Measurements from ENCODE around the gene MOCS1.
A peak's percentile ranks its signal among the peaks of the same experiment; 100 is the strongest.

MOCS1 gene

GRCh38 chr6:39891976-39892375 lies 42.3 kb downstream of the MOCS1 start:
- no peak for TF ChIP-seq CTCF (IDR thresholded peaks at IDR 0.05)
- intact Hi-C loops (cut with DNase I; ENCODE audit: low total_unique reads) = loop anchor here (2.0 kb wide), 1 partner anchor 525 kb away; no protein-coding TSS in a partner anchor
- DNase-seq = no peak
- H3K36me3 ChIP-seq = peaks cover 7 to 17% (median 9%) of the 10 kb centered on the region in 3 donors
- peaks cover 0 to 62% (median 29%) of the 10 kb centered on the region in 4 donors for H3K4me1 ChIP-seq
- H3K27ac ChIP-seq = peak overlapping the region; percentile 58 to 69
- no peaks in the 10 kb centered on the region for H3K27me3 ChIP-seq
- H3K4me3 ChIP-seq = no peak overlapping the region
- no peaks in the 10 kb centered on the region for H3K9me3 ChIP-seq

GRCh38 chr6:39891353-39891752 lies 42.9 kb downstream of the MOCS1 start:
- intact Hi-C loops (cut with DNase I; ENCODE audit: low total_unique reads) = loop anchor here (2.0 kb wide), 1 partner anchor 525 kb away; no protein-coding TSS in a partner anchor

GRCh38 chr6:39889229-39889628 lies 45.0 kb downstream of the MOCS1 start:
- H3K9me3 ChIP-seq = no peaks in the 10 kb centered on the region
- TF ChIP-seq CTCF (IDR thresholded peaks at IDR 0.05) = no peak
- H3K4me1 ChIP-seq = peaks cover 0 to 90% (median 54%) of the 10 kb centered on the region in 4 donors
- no peak overlapping the region for H3K4me3 ChIP-seq
- peak overlapping the region; percentile 41 to 79 for H3K27ac ChIP-seq
- intact Hi-C loops (cut with DNase I; ENCODE audit: low total_unique reads) = loop anchor here (5.0 kb wide), 1 partner anchor 82 kb away; no protein-coding TSS in a partner anchor
- no peaks in the 10 kb centered on the region for H3K27me3 ChIP-seq
- H3K36me3 ChIP-seq = peaks cover 0 to 3% (median 0%) of the 10 kb centered on the region in 3 donors
- no peak for DNase-seq

More at GRCh38 chr6:39891353-39891752, 42.9 kb downstream of the MOCS1 start:
- TF ChIP-seq CTCF (IDR thresholded peaks at IDR 0.05) = no peak
- DNase-seq = peak in 1 of 2 donors; percentile 13
- peaks cover 0 to 68% (median 35%) of the 10 kb centered on the region in 4 donors for H3K4me1 ChIP-seq
- no peaks in the 10 kb centered on the region for H3K27me3 ChIP-seq
- no peaks in the 10 kb centered on the region for H3K9me3 ChIP-seq
- no peak overlapping the region for H3K4me3 ChIP-seq
- H3K36me3 ChIP-seq = peaks cover under 1 to 11% (median 3%) of the 10 kb centered on the region in 3 donors
- H3K27ac ChIP-seq = peak overlapping the region; percentile 58 to 69

GRCh38 chr6:39887692-39888450 lies 46.4 kb downstream of the MOCS1 start:
- Histone ChIP-seq H3K36me3 (peaks cover 0 to 3% (median 0%) of the 10 kb centered on the region in 3 donors), H3K4me3 (peak overlapping the region in 1 of 2 donors; percentile 8)
- intact Hi-C loops (cut with DNase I; ENCODE audit: low total_unique reads) = loop anchor here (5.0 kb wide), 1 partner anchor 81 kb away; no protein-coding TSS in a partner anchor

GRCh38 chr6:39886871-39887270 lies 47.4 kb downstream of the MOCS1 start:
- intact Hi-C loops (cut with DNase I; ENCODE audit: low total_unique reads) = loop anchor here (5.0 kb wide), 1 partner anchor 80 kb away; no protein-coding TSS in a partner anchor
- DNase-seq = no peak
- Histone ChIP-seq H3K27me3 (no peaks in the 10 kb centered on the region), H3K4me1 (peaks cover 0 to 97% (median 60%) of the 10 kb centered on the region in 4 donors), H3K9me3 (no peaks in the 10 kb centered on the region), H3K27ac (peak overlapping the region; percentile 79 to 84), H3K36me3 (peaks cover 0 to 3% (median 0%) of the 10 kb centered on the region in 3 donors), H3K4me3 (no peak overlapping the region)
- no peak for TF ChIP-seq CTCF (IDR thresholded peaks at IDR 0.05)

More at GRCh38 chr6:39887692-39888450, 46.4 kb downstream of the MOCS1 start:
- Histone ChIP-seq H3K4me1 (peaks cover 0 to 95% (median 55%) of the 10 kb centered on the region in 4 donors), H3K27me3 (no peaks in the 10 kb centered on the region), H3K9me3 (no peaks in the 10 kb centered on the region), H3K27ac (peak overlapping the region; percentile 79 to 84)
- TF ChIP-seq CTCF (IDR thresholded peaks at IDR 0.05) = no peak
- DNase-seq = peak; percentile 84 to 96

All from tibial artery (tissue), 4 donors.